Panc1 (cell line): Measurements from ENCODE around the gene IRF9. TPM values are rescaled to one million over a fixed set of nuclear protein-coding genes. Genes with fewer than 3 reads are reported as not detected.

Source experiments
- ATAC-seq: fragments of 200-7000 bp; cut with Tn5 transposase; 2 replicates; pipeline ENCODE4 v1.9.1; 2020; ENCODE audit warnings: mild to moderate bottlenecking, moderate library complexity
- BruUV-seq: library from RNA; stranded (reverse); fragments of 400-500 nt; replicated peaks from 2 replicates; lab custom pipeline; 2021; lab: Mats Ljungman, UMichigan
- CTCF ChIA-PET: fragments of 300-600 bp; sonication (Branson Sonifier 250); formaldehyde crosslinking; loops from one replicate; lab custom pipeline; 2022; ENCODE audit warnings: antibody characterized with exemption; lab: Charles Lee
- POLR2A ChIA-PET: fragments of 300-600 bp; sonication (Branson Sonifier 250); formaldehyde crosslinking; loops from one replicate; lab custom pipeline; 2022; ENCODE audit warnings: antibody characterized with exemption; lab: Charles Lee
- DNase-seq: peaks from one replicate; pipeline ENCODE4 v3.0.0-alpha.2; 2010; ENCODE audit warnings: low read depth, low spot score
- H3K27ac ChIP-seq: 2 replicates; pipeline ENCODE4 v1.5.1; 2011; ENCODE audit warnings: mild to moderate bottlenecking, low read length, inconsistent platforms
- H3K27me3 ChIP-seq: fragments of 200-500 bp; sonication (Bioruptor generic); 2 replicates; pipeline ENCODE4 v1.6.0; 2014; ENCODE audit warnings: low read length, inconsistent platforms; ENCODE audit not compliant: control insufficient read depth, insufficient read depth
- H3K36me3 ChIP-seq: fragments of 200-500 bp; sonication (Bioruptor generic); 2 replicates; pipeline ENCODE4 v1.5.1; 2014; ENCODE audit warnings: inconsistent platforms, mild to moderate bottlenecking, low read length, moderate library complexity; ENCODE audit not compliant: control insufficient read depth, insufficient read depth
- H3K4me1 ChIP-seq: 2 replicates; pipeline ENCODE4 v1.5.1; 2011; ENCODE audit warnings: inconsistent platforms, mild to moderate bottlenecking, low read length, moderate library complexity; ENCODE audit not compliant: control insufficient read depth, insufficient read depth
- H3K4me3 ChIP-seq, 2 experiments: 2 replicates each; pipeline ENCODE4 v1.5.1; 2011 to 2012; ENCODE audit warnings: low read depth in 2 of 2, low read length in 2 of 2, mild to moderate bottlenecking in 2 of 2, inconsistent platforms in 1 of 2, moderate library complexity in 1 of 2
- H3K9me3 ChIP-seq: fragments of 200-500 bp; sonication (Bioruptor generic); 2 replicates; pipeline ENCODE4 v1.5.1; 2014; ENCODE audit warnings: low read depth, mild to moderate bottlenecking, inconsistent platforms, low read length, moderate library complexity; ENCODE audit not compliant: control insufficient read depth, insufficient read depth
- CTCF ChIP-seq: fragments of 450-650 bp; IDR thresholded peaks from 2 replicates; pipeline ENCODE4 v1.5.1; 2017; ENCODE audit warnings: mild to moderate bottlenecking
- POLR2AphosphoS5 ChIP-seq: IDR thresholded peaks from 2 replicates; pipeline ENCODE4 v1.6.1; 2012; ENCODE audit warnings: mild to moderate bottlenecking, low read depth, low read length, moderate library complexity
- REST ChIP-seq, 2 experiments: IDR thresholded peaks; 2 replicates each; pipeline ENCODE4 v1.6.1; 2011 to 2012; ENCODE audit warnings: low read depth in 2 of 2, control low read depth in 1 of 2, low read length in 1 of 2, mild to moderate bottlenecking in 1 of 2, moderate library complexity in 1 of 2; ENCODE audit not compliant: insufficient read depth in 1 of 2
- SIN3A ChIP-seq: IDR thresholded peaks from 2 replicates; pipeline ENCODE4 v1.6.1; 2012; ENCODE audit warnings: low read depth, mild to moderate bottlenecking, low read length, moderate library complexity, borderline replicate concordance; ENCODE audit not compliant: insufficient read depth
- TCF7L2 ChIP-seq: IDR thresholded peaks from 2 replicates; pipeline ENCODE4 v1.6.1; 2011; ENCODE audit warnings: mild to moderate bottlenecking, low read depth, low read length, inconsistent platforms
- in situ Hi-C: cut with HindIII; loops from 2 replicates; pipeline ENCODE4 v1.10.0; 2016; ENCODE audit warnings: low sequenced_read_pairs, low pct_unique_long_range_greater_than_20kb
- intact Hi-C: fragments of 100-400 bp; cut with micrococcal nuclease; formaldehyde crosslinking; loops from one replicate; pipeline ENCODE4 v1.10.0; 2022; ENCODE audit not compliant: unreplicated experiment
- total RNA-seq: library from RNA; stranded (reverse); gene quantifications from one replicate; pipeline ENCODE4 v1.2.1, GENCODE V29; 2021; ENCODE audit not compliant: unreplicated experiment

IRF9 gene
- total RNA-seq, 1 experiment from 2014 or later, result 24.5 TPM

GRCh38 chr14:24137529-24138395 is 23.3 kb upstream of the IRF9 start:
- ATAC-seq, result no peak
- Histone ChIP-seq H3K4me3 (peak overlapping the region in 1 of 2 experiments; percentile 46; a peak in 1 of 4 replicates), H3K27ac (peak overlapping the region; percentile 81; the same call in 1 of the 2 replicates), H3K27me3 (no peaks in the 10 kb centered on the region), H3K4me1 (peaks cover 30% of the 10 kb centered on the region), H3K9me3 (no peaks in the 10 kb centered on the region), H3K36me3 (no peaks in the 10 kb centered on the region; the same call in 1 of the 2 replicates)
- CTCF ChIA-PET, result interaction anchor here (0.8 kb wide), 1 partner anchor 80 kb away, joined by 3 read pairs; no protein-coding TSS in a partner anchor
- no TSS peak for BruUV-seq
- TF ChIP-seq POLR2AphosphoS5 (no peak; the same call in 1 of the 2 replicates), REST (IDR thresholded peaks at IDR 0.05; ENCODE audit: insufficient read depth in 1 of 2, low read depth in 2 of 2, low read length in 1 of 2) (no peak), TCF7L2 (no peak), CTCF (no peak), SIN3A (no peak)
- in situ Hi-C loops, result no loop called here
- POLR2A ChIA-PET, result interaction anchor here (0.6 kb wide), 1 partner anchor 9 kb away, joined by 3 read pairs; the partner anchor contains the start of gene RNF31
- intact Hi-C loops, result no loop called here
- DNase-seq, result no peak

- no peaks in the 10 kb centered on the region; the same call in 1 of the 2 replicates for H3K36me3 ChIP-seq
- ChIA-PET CTCF (no interaction called here), POLR2A (interaction anchor here (0.5 kb wide), 1 partner anchor 298 kb away, joined by 3 read pairs; no protein-coding TSS in a partner anchor)
- TSS peak; percentile 97 for BruUV-seq
- H3K27ac ChIP-seq, result peak overlapping the region; percentile 62
- ATAC-seq (no peak), DNase-seq (no peak)
- no peaks in the 10 kb centered on the region for H3K27me3 ChIP-seq
- in situ Hi-C loops (no loop called here), intact Hi-C loops (no loop called here)
- H3K4me1 ChIP-seq, result peaks cover 30% of the 10 kb centered on the region
- TF ChIP-seq TCF7L2, result no peak
- no peak for TF ChIP-seq SIN3A
- H3K4me3 ChIP-seq, result no peak overlapping the region
- no peaks in the 10 kb centered on the region for H3K9me3 ChIP-seq
These were observed 22.4 kb upstream of the IRF9 start for GRCh38 chr14:24138396-24139271.
